Tibial artery (tissue), 4 donors: Measurements from ENCODE around the gene NFAT5.
"Not testable (repeated sequence)": the region's sequence is repeated elsewhere in the genome, so short reads cannot be mapped to it uniquely, and the experiment has no call there.

ENCODE experiments used
- DNase-seq, 2 donors: peaks; one replicate each; pipeline ENCODE4 v3.0.0-alpha.2; 2019
- H3K27ac ChIP-seq, 2 donors: fragments of 200-600 bp; sonication (generic) in 1 of 2; 1 replicate in 1 of 2; 2 replicates in 1 of 2; pipeline ENCODE4 v1.5.1; 2018 to 2019; ENCODE audit warnings: mild to moderate bottlenecking in 1 of 2
- H3K27me3 ChIP-seq, 2 donors: fragments of 200-600 bp; sonication (generic) in 1 of 2; one replicate each; pipeline versions ENCODE4 v1.5.1 to v1.6.0; 2016 to 2019
- H3K36me3 ChIP-seq, 3 donors: fragments of 200-600 bp; sonication (generic) in 2 of 3; one replicate each; pipeline ENCODE4 v1.5.1; 2016 to 2019; ENCODE audit warnings: mild to moderate bottlenecking in 2 of 3
- H3K4me1 ChIP-seq, 4 donors: fragments of 200-600 bp; sonication (generic) in 2 of 4; 1 replicate in 3 of 4; 2 replicates in 1 of 4; pipeline ENCODE4 v1.5.1; 2016 to 2019
- H3K4me3 ChIP-seq, 2 donors: fragments of 200-600 bp; sonication (generic) in 1 of 2; 1 replicate in 1 of 2; 2 replicates in 1 of 2; pipeline ENCODE4 v1.5.1; 2018 to 2019; ENCODE audit warnings: mild to moderate bottlenecking in 2 of 2
- H3K9me3 ChIP-seq, 3 donors: fragments of 200-600 bp; sonication (generic) in 1 of 3; one replicate each; pipeline ENCODE4 v1.5.1; 2016 to 2019
- CTCF ChIP-seq, 2 experiments: fragments of 200-600 bp in 1 of 2; fragments of 450-650 bp in 1 of 2; IDR thresholded peaks; one replicate each; pipeline ENCODE4 v1.5.1; 2017 to 2019; ENCODE audit warnings: antibody characterized with exemption in 2 of 2, mild to moderate bottlenecking in 1 of 2, moderate library complexity in 1 of 2
- intact Hi-C: fragments of 100-400 bp; cut with DNase I; formaldehyde crosslinking; loops from one replicate; pipeline ENCODE4 v1.15.0; 2023; ENCODE audit warnings: low total_unique reads

Gene NFAT5

GRCh38 chr16:69619514-69619913, 53.7 kb downstream of the NFAT5 start:
- intact Hi-C loops = no loop called here
- H3K27ac ChIP-seq = peak overlapping the region in 1 of 2 donors; percentile 34
- no peaks in the 10 kb centered on the region for H3K9me3 ChIP-seq

GRCh38 chr16:69620573-69620972, 54.8 kb downstream of the NFAT5 start:
- no peak overlapping the region for H3K4me3 ChIP-seq
- H3K27me3 ChIP-seq = no peaks in the 10 kb centered on the region
- no peak for TF ChIP-seq CTCF (IDR thresholded peaks at IDR 0.05)
- H3K4me1 ChIP-seq = peaks cover 0 to 52% (median 11%) of the 10 kb centered on the region in 4 donors
- intact Hi-C loops = no loop called here
- H3K9me3 ChIP-seq = no peaks in the 10 kb centered on the region
- H3K36me3 ChIP-seq = no peaks in the 10 kb centered on the region
- H3K27ac ChIP-seq = no peak overlapping the region
- DNase-seq = no peak

More at GRCh38 chr16:69619514-69619913, 53.7 kb downstream of the NFAT5 start:
- peaks cover 0 to 52% (median 13%) of the 10 kb centered on the region in 4 donors for H3K4me1 ChIP-seq
- no peak overlapping the region for H3K4me3 ChIP-seq
- no peaks in the 10 kb centered on the region for H3K27me3 ChIP-seq
- no peak for TF ChIP-seq CTCF (IDR thresholded peaks at IDR 0.05)
- no peak for DNase-seq
- H3K36me3 ChIP-seq = no peaks in the 10 kb centered on the region

- H3K27ac ChIP-seq = no peak overlapping the region
Observed at GRCh38 chr16:69621225-69621624, 55.5 kb downstream of the NFAT5 start.

GRCh38 chr16:69626256-69626655, 60.5 kb downstream of the NFAT5 start:
- Histone ChIP-seq H3K36me3 (peaks cover 0 to 15% (median 9%) of the 10 kb centered on the region in 3 donors), H3K9me3 (no peaks in the 10 kb centered on the region), H3K4me1 (peaks cover 0 to 15% (median 0%) of the 10 kb centered on the region in 4 donors), H3K27me3 (no peaks in the 10 kb centered on the region), H3K27ac (no peak overlapping the region), H3K4me3 (no peak overlapping the region)
- no peak for DNase-seq
- no peak for TF ChIP-seq CTCF (IDR thresholded peaks at IDR 0.05)
- intact Hi-C loops = no loop called here

More at GRCh38 chr16:69621225-69621624, 55.5 kb downstream of the NFAT5 start:
- Histone ChIP-seq H3K4me3 (no peak overlapping the region), H3K27me3 (no peaks in the 10 kb centered on the region), H3K9me3 (no peaks in the 10 kb centered on the region), H3K4me1 (peaks cover 0 to 50% (median 10%) of the 10 kb centered on the region in 4 donors), H3K36me3 (no peaks in the 10 kb centered on the region)
- no peak for TF ChIP-seq CTCF (IDR thresholded peaks at IDR 0.05)
- intact Hi-C loops = no loop called here
- DNase-seq = no peak

- H3K27me3 ChIP-seq = no peaks in the 10 kb centered on the region
- intact Hi-C loops = no loop called here
- H3K27ac ChIP-seq = no peak overlapping the region
- DNase-seq = no peak
- H3K4me1 ChIP-seq = no peaks in the 10 kb centered on the region
- H3K36me3 ChIP-seq = peaks cover 10 to 42% (median 42%) of the 10 kb centered on the region in 3 donors
- H3K4me3 ChIP-seq = no peak overlapping the region
- TF ChIP-seq CTCF (IDR thresholded peaks at IDR 0.05) = no peak
- H3K9me3 ChIP-seq = peaks cover 0 to 7% (median 0%) of the 10 kb centered on the region in 3 donors
Observed at GRCh38 chr16:69632828-69633227, 67.1 kb downstream of the NFAT5 start.

GRCh38 chr16:69633375-69633774, 67.6 kb downstream of the NFAT5 start:
- Histone ChIP-seq H3K27ac (no peak overlapping the region), H3K36me3 (peaks cover 10 to 44% (median 44%) of the 10 kb centered on the region in 3 donors), H3K9me3 (peaks cover 0 to 7% (median 0%) of the 10 kb centered on the region in 3 donors), H3K4me3 (no peak overlapping the region), H3K27me3 (no peaks in the 10 kb centered on the region), H3K4me1 (no peaks in the 10 kb centered on the region)
- intact Hi-C loops = no loop called here
- TF ChIP-seq CTCF (IDR thresholded peaks at IDR 0.05) = no peak
- no peak for DNase-seq

GRCh38 chr16:69636563-69637146, 70.9 kb downstream of the NFAT5 start:
- DNase-seq, H3K4me1 ChIP-seq, H3K27me3 ChIP-seq, H3K27ac ChIP-seq, H3K4me3 ChIP-seq, intact Hi-C loops, H3K9me3 ChIP-seq: not testable (repeated sequence)
- peaks cover 10 to 34% (median 29%) of the 10 kb centered on the region in 3 donors for H3K36me3 ChIP-seq

GRCh38 chr16:69637206-69637865, 71.6 kb downstream of the NFAT5 start:
- H3K9me3 ChIP-seq, H3K4me1 ChIP-seq, H3K4me3 ChIP-seq, H3K27me3 ChIP-seq, DNase-seq, H3K27ac ChIP-seq, intact Hi-C loops: not testable (repeated sequence)
- peaks cover 10 to 32% (median 29%) of the 10 kb centered on the region in 3 donors for H3K36me3 ChIP-seq
